Measurements from ENCODE around the gene CRYZ.

CRYZ gene

DNA sequence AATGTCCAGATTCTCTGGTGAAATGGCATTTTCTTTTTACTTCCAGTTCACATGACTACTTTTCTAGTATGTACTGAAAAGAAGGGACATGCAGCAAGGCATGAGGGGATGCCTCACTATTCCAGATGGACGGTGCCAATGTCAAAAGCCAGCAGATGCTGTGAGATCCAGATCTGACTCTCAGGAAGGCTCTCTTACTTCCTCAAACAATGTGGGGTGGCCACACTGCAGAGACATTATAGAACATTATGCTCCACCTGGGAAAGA, 17.7 kb downstream of the CRYZ start:
- in situ Hi-C loops (cut with MboI; ENCODE audit: low sequenced_read_pairs): no loop called here
- H3K9me3 ChIP-seq: no peaks in the 10 kb centered on the region
- no peaks in the 10 kb centered on the region; the same call in none of the 2 replicates for H3K36me3 ChIP-seq (replicated peaks)
- no peak overlapping the region for H3K4me3 ChIP-seq
- H3K4me1 ChIP-seq: peaks cover 16% of the 10 kb centered on the region
- no peak for DNase-seq (ENCODE audit: low spot score in 2 of 2)
- no peaks in the 10 kb centered on the region for H3K27me3 ChIP-seq (ENCODE audit: low read depth)

DNA sequence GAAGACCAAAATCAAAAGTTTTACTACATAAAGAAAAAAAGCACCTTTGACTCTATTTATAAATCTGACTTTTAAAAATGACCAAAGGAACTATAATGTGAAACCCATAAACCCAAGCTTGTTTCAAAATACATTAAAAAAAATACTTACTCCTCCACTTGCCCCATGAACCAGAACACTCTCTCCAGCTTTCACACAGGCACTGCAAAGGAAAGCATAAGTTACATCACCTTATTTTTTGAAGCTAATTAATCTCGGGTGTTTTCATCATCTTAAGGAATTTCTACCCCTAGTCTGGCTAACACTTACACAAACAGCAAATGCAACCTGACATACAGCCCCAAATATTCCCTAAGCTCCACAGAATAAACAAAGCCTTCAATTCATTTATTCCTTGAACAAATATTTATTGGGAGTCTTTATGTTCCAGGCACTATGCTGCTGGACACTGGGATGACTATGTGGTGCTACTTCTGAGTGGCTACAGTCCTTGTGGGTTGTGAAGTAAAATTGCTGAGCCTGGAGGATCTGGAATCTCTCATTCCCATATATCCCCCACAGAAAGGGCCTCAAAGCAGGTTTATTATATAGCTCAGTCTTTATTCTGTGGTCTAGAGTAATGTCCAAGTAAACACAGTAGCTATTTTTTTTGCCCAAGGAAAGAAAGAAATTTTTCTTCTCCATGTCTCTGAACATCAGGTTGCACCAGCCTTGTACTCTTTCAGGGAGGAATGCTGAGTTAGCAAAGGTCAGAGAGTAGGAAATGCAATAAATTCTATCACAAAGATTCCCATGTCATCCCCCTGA, 18.2 kb downstream of the CRYZ start:
- H3K4me3 ChIP-seq: no peak overlapping the region
- no peaks in the 10 kb centered on the region for H3K9me3 ChIP-seq
- in situ Hi-C loops (cut with MboI; ENCODE audit: low sequenced_read_pairs): no loop called here
- peaks cover 16% of the 10 kb centered on the region for H3K4me1 ChIP-seq
- H3K36me3 ChIP-seq (replicated peaks): no peaks in the 10 kb centered on the region; the same call in 1 of the 2 replicates
- no peak for DNase-seq (ENCODE audit: low spot score in 2 of 2)
- no peaks in the 10 kb centered on the region for H3K27me3 ChIP-seq (ENCODE audit: low read depth)

DNA sequence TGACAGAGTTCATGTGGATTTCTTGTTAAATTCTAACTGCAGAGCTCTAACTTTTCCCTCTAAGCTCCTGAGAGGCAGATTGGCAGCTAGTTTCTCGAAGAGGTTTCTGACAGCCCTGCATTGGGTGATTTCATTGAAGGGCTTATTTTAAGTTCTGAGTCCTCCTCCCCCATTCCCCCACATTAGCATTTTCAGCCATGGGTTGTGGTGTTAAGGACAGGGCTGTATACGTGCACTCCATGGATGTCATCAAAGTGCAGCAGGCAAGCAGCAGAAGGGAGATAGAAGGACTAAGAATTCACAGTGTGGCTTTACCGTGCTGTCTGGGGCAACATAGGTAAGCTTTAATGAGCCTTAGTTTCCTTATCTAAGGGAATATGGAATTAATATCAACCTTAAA, 19.0 kb downstream of the CRYZ start:
- Histone ChIP-seq H3K27me3 (ENCODE audit: low read depth) (no peaks in the 10 kb centered on the region), H3K9me3 (no peaks in the 10 kb centered on the region), H3K4me1 (peaks cover 16% of the 10 kb centered on the region), H3K4me3 (no peak overlapping the region), H3K36me3 (replicated peaks) (no peaks in the 10 kb centered on the region; the same call in 1 of the 2 replicates)
- DNase-seq (ENCODE audit: low spot score in 2 of 2): peak; percentile 12 to 28
- in situ Hi-C loops (cut with MboI; ENCODE audit: low sequenced_read_pairs): no loop called here

DNA sequence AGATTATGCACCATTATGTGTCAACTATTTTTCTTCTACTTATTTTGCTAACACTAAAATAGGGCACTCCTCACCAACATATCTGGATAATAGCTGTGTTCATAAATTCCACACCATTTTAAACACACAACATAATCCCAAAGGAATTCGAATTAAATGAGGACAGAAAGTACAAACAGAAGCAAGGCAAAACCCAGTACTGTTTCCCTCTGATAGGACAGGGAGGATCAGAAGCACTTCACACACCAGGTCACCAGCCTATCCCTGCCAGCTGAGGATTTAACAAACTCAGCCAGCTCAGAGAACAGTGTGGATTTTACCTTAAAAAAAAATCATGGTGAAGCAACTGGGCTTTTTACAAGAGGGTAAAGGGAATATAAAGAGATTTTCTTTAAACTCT, 20.0 kb downstream of the CRYZ start:
- H3K4me3 ChIP-seq: no peak overlapping the region
- no peaks in the 10 kb centered on the region for H3K9me3 ChIP-seq
- in situ Hi-C loops (cut with MboI; ENCODE audit: low sequenced_read_pairs): no loop called here
- H3K4me1 ChIP-seq: peaks cover 16% of the 10 kb centered on the region
- H3K36me3 ChIP-seq (replicated peaks): no peaks in the 10 kb centered on the region; the same call in 1 of the 2 replicates
- H3K27me3 ChIP-seq (ENCODE audit: low read depth): no peaks in the 10 kb centered on the region
- DNase-seq (ENCODE audit: low spot score in 2 of 2): peak; percentile 50 to 81

DNA sequence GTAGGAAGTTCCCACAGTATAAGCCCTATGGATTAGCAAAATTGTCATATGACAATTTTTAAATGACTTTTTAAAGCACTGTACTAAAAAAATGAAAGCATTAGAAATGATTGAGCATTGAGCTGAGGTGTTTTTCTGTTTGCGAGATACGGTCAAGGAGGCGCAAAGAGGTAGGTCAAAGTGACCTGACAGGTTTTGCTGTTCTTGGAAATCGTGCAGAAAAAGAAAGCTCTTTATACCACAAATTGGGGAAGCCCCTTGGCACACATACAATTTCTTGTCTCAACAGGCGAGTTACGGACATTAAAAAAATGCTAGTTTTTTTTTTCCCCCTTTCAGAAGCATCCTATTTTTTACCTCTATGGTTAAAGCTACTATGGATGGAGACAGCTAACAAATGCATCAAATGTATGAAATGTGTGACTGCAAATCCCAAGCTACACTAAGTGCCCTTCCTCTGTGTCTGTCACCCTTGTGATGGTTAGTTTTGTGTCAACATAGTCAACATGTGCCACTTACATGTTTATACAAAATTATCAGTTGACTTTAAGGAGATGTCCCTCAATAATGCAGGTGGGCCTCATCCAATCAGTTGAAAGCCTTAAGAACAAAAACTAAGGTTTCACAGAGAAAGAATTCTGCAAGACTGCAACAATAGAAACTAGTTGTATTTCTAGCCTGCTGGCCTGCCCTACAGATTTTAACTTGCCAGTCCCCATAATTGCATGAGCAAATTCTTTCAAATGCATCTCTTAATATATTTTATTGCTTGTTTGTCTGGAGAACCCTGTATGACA, 29.3 kb downstream of the CRYZ start:
- DNase-seq (ENCODE audit: low spot score in 2 of 2): no peak
- in situ Hi-C loops (cut with MboI; ENCODE audit: low sequenced_read_pairs): no loop called here

DNA sequence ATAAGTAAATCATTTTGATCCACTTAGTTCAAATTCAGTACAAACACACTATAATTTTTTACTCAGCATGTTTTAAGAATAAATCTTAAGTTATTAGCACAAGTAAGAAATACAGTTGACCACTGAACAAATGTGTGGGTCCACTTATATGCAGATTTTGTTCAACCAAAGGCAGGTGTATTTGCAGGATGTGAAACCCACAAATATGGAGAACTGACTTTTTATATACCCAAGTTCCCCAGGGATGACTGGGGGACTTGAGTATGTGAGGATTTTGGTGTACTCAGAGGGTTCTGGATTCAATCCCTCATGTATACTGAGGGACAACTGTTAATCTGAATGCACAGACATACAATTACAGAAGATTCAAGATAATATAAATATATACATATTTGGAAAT, 33.5 kb downstream of the CRYZ start:
- DNase-seq (ENCODE audit: low spot score in 2 of 2): no peak
- no peaks in the 10 kb centered on the region for H3K27me3 ChIP-seq (ENCODE audit: low read depth)
- no peaks in the 10 kb centered on the region for H3K9me3 ChIP-seq
- no peaks in the 10 kb centered on the region for H3K36me3 ChIP-seq (replicated peaks)
- in situ Hi-C loops (cut with MboI; ENCODE audit: low sequenced_read_pairs): no loop called here
- H3K4me3 ChIP-seq: no peak overlapping the region
- peaks cover 2% of the 10 kb centered on the region; the same call in 1 of the 2 replicates for H3K4me1 ChIP-seq

More for the DNA sequence above, 29.3 kb downstream of the CRYZ start:
- Histone ChIP-seq H3K4me1 (peaks cover 2% of the 10 kb centered on the region; the same call in 1 of the 2 replicates), H3K4me3 (no peak overlapping the region), H3K36me3 (replicated peaks) (no peaks in the 10 kb centered on the region), H3K9me3 (no peaks in the 10 kb centered on the region), H3K27me3 (ENCODE audit: low read depth) (no peaks in the 10 kb centered on the region)

DNA sequence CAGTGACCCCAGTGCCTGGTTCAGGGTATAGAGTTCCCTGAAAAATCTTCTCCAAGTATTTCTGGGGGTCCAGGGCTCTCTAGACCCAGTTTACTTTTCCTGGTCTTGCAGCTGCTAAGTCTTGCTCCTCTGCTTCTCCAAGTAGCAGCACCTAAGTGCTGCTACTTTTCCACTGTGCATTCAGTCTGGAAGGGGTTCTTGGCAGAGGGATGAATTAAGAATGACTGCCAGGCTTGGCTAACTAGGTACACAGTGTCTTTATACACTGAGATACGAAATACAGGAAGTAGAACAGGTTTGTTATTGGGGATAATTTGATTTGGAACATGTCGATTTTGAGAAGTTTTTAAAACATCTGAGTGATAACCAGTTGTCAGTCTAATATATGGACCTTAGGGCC, 35.0 kb downstream of the CRYZ start:
- in situ Hi-C loops (cut with MboI; ENCODE audit: low sequenced_read_pairs): no loop called here
- Histone ChIP-seq H3K27me3 (ENCODE audit: low read depth) (no peaks in the 10 kb centered on the region), H3K4me1 (peaks cover 8% of the 10 kb centered on the region), H3K4me3 (no peak overlapping the region), H3K36me3 (replicated peaks) (no peaks in the 10 kb centered on the region), H3K9me3 (no peaks in the 10 kb centered on the region)
- DNase-seq (ENCODE audit: low spot score in 2 of 2): no peak

DNA sequence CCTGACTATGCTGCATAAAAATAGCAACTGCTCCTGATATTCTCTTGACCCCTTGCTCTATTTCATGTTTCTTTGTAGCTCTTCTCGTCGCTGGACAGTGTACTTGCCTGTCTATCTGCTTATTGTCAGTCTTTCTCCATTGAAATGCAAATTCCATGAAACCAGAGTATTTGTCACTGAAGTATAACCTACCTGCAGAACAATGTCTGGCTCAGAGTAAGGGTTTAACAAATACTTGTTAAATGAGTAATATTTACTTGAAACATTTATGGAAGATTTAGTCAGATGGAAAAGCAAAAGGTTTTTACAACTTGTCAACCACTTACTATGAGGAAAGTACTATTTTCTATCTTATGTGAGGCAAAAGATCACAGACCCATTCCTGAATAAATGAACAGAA, 39.4 kb downstream of the CRYZ start:
- peaks cover 5% of the 10 kb centered on the region for H3K4me1 ChIP-seq
- in situ Hi-C loops (cut with MboI; ENCODE audit: low sequenced_read_pairs): no loop called here
- no peaks in the 10 kb centered on the region for H3K27me3 ChIP-seq (ENCODE audit: low read depth)
- no peak overlapping the region for H3K4me3 ChIP-seq
- peak in 1 of 2 experiments; percentile 57 for DNase-seq (ENCODE audit: low spot score in 2 of 2)
- no peaks in the 10 kb centered on the region for H3K36me3 ChIP-seq (replicated peaks)
- H3K9me3 ChIP-seq: no peaks in the 10 kb centered on the region

DNA sequence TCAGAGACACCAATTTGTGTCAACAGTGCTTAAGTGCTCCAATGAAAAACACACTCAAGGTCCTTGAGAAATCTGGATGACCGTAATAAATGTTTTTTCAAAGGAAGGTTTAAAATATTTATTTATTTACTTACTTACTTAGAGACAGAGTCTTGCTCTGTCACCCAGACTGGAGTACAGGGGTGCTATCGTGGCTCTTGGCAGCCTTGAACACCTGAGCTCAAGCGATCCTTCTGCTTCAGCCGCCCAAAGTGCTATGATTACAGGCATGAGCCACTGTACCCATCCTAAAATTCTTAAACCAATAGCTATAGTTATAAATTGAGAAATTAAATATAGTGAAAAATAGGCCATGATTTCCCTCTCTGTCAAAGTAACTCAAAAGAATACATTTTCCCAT, 41.9 kb downstream of the CRYZ start:
- DNase-seq (ENCODE audit: low spot score in 2 of 2): no peak
- in situ Hi-C loops (cut with MboI; ENCODE audit: low sequenced_read_pairs): no loop called here
- Histone ChIP-seq H3K9me3 (no peaks in the 10 kb centered on the region), H3K27me3 (ENCODE audit: low read depth) (no peaks in the 10 kb centered on the region), H3K4me1 (peaks cover 5% of the 10 kb centered on the region), H3K4me3 (no peak overlapping the region), H3K36me3 (replicated peaks) (no peaks in the 10 kb centered on the region)

DNA sequence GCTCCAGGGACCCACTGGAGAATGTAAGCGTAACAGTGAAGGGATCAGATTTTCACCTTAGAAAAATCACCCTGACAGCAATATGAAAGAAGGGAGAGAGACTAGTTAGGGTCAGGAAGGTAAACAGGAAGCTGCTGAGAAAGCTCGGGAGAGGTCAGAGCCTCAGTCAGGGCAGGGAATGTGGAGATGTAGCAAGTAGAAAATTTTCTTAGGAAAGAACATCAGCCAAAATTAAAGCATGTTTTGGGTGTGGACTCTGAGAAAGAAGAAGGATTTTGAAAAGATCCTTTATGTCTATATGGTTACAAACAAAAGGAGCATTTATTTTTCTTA, 42.5 kb downstream of the CRYZ start:
- H3K9me3 ChIP-seq: no peaks in the 10 kb centered on the region
- in situ Hi-C loops (cut with MboI; ENCODE audit: low sequenced_read_pairs): no loop called here
- H3K4me1 ChIP-seq: peaks cover 5% of the 10 kb centered on the region
- no peak overlapping the region for H3K4me3 ChIP-seq
- no peak for DNase-seq (ENCODE audit: low spot score in 2 of 2)
- no peaks in the 10 kb centered on the region for H3K36me3 ChIP-seq (replicated peaks)
- no peaks in the 10 kb centered on the region for H3K27me3 ChIP-seq (ENCODE audit: low read depth)

DNA sequence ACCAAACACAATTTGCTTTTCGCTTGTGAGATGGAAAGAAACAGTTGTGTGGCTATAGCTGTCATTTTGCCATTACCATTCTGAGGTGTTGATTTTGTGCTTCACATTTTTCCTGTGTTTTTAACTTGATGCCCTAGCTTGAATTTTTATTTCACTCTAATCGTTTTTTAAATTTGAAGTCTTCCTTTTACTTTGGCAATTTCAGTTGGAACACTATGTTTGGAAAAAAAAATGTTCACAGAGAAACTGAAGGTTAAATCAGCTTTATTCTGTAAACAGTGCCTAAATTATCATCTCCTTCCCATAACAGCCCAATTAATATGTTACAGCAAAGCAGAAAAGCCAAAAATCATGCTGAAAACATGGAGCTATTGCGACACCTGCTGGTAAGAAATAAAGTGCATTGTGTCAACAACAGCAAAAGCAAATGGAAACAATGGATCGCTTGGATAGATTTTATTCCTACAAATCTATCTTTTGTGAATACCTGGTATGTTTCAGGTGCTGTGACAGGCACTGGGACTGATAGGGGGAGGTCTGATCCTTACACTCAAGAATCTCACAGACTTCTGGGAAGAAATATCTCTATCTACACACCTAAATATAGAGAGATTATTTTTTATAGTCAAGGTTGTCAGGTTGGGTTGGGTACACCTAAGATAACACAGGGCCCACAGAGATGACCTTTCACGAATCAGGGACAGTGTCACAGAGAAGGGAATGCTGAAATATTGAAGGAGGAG, 43.1 kb downstream of the CRYZ start:
- no peak overlapping the region for H3K4me3 ChIP-seq
- DNase-seq (ENCODE audit: low spot score in 2 of 2): peak; percentile 35 to 69
- no peaks in the 10 kb centered on the region for H3K27me3 ChIP-seq (ENCODE audit: low read depth)
- no peaks in the 10 kb centered on the region for H3K9me3 ChIP-seq
- H3K4me1 ChIP-seq: peaks cover 5% of the 10 kb centered on the region
- no peaks in the 10 kb centered on the region for H3K36me3 ChIP-seq (replicated peaks)
- in situ Hi-C loops (cut with MboI; ENCODE audit: low sequenced_read_pairs): no loop called here

DNA sequence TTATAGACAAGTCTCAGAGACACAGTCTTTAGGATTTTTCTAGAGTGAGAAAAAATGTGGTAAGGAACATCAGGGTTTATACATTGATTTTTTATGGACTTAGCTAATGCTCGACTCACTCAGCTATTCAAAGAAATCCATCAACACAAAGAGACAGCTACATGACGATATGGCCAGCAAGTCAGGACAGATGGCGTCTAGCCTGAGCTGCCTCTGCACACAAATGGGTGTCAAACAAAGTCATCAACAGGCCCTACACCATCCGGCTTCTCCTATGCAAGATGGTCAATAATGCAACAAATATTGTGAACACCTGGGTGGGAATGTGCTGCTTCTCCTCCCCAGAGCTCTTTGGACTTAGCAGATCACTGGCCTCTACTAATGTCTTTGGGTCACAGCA, 45.9 kb downstream of the CRYZ start:
- in situ Hi-C loops (cut with MboI; ENCODE audit: low sequenced_read_pairs): no loop called here
- no peak for DNase-seq (ENCODE audit: low spot score in 2 of 2)
- Histone ChIP-seq H3K4me1 (no peaks in the 10 kb centered on the region), H3K4me3 (no peak overlapping the region), H3K9me3 (no peaks in the 10 kb centered on the region), H3K27me3 (ENCODE audit: low read depth) (no peaks in the 10 kb centered on the region), H3K36me3 (replicated peaks) (no peaks in the 10 kb centered on the region)

DNA sequence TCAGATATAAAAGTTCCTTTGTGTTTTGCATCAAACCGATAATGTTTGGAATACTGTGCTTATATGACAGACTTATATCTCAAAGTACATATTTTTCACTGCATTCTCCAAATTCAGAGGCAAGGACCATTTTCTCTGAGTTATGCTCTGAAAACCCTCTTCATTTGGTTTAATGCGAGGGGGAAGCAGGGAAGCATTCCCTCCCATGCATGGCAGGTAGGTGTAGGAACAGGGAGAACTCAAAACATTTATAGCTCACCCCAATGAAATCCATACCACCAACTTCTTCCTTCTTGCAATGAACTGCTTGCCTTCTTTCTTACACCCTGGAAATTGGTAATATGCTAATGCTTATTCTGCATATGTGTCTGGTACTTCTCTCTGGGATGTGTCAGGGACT, 48.5 kb downstream of the CRYZ start:
- H3K9me3 ChIP-seq: no peaks in the 10 kb centered on the region
- DNase-seq (ENCODE audit: low spot score in 2 of 2): no peak
- H3K27me3 ChIP-seq (ENCODE audit: low read depth): no peaks in the 10 kb centered on the region; the same call in 1 of the 2 replicates
- in situ Hi-C loops (cut with MboI; ENCODE audit: low sequenced_read_pairs): no loop called here
- H3K4me3 ChIP-seq: no peak overlapping the region
- no peaks in the 10 kb centered on the region for H3K36me3 ChIP-seq (replicated peaks)
- no peaks in the 10 kb centered on the region for H3K4me1 ChIP-seq

DNA sequence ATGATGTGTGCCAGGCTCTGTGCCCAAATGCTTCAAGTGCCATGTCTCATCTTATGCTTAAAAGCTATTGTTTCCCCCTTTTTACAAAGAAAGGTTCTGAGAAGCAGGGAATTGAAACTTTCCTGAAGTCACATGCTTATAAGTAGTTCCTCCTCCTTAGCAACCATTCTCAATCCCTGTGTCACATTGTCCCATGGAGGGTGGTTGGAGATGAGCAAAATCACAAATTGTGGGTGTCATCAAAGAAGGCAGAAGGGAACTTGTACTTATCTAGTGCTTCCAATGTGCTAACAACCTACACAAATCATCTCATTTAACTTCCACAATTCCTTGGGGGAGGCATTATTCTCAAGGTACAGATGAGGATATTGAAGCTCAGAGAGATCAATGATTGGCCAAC, 49.2 kb downstream of the CRYZ start:
- in situ Hi-C loops (cut with MboI; ENCODE audit: low sequenced_read_pairs): no loop called here
- DNase-seq (ENCODE audit: low spot score in 2 of 2): no peak
- no peaks in the 10 kb centered on the region for H3K4me1 ChIP-seq
- no peaks in the 10 kb centered on the region for H3K9me3 ChIP-seq
- H3K36me3 ChIP-seq (replicated peaks): no peaks in the 10 kb centered on the region
- no peak overlapping the region for H3K4me3 ChIP-seq
- no peaks in the 10 kb centered on the region; the same call in 1 of the 2 replicates for H3K27me3 ChIP-seq (ENCODE audit: low read depth)

Data from HAP-1 (cell line).